ENCODE data around the gene CABLES1.
"Not testable (repeated sequence)": the region's sequence is repeated elsewhere in the genome, so short reads cannot be mapped to it uniquely, and the experiment has no call there.

CABLES1 gene, protein sequence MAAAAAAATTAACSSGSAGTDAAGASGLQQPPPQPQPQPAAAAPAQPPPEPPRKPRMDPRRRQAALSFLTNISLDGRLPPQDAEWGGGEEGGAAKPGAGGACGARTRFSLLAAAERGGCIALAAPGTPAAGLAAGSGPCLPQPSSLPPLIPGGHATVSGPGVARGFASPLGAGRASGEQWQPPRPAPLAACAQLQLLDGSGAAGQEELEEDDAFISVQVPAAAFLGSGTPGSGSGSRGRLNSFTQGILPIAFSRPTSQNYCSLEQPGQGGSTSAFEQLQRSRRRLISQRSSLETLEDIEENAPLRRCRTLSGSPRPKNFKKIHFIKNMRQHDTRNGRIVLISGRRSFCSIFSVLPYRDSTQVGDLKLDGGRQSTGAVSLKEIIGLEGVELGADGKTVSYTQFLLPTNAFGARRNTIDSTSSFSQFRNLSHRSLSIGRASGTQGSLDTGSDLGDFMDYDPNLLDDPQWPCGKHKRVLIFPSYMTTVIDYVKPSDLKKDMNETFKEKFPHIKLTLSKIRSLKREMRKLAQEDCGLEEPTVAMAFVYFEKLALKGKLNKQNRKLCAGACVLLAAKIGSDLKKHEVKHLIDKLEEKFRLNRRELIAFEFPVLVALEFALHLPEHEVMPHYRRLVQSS

DNA sequence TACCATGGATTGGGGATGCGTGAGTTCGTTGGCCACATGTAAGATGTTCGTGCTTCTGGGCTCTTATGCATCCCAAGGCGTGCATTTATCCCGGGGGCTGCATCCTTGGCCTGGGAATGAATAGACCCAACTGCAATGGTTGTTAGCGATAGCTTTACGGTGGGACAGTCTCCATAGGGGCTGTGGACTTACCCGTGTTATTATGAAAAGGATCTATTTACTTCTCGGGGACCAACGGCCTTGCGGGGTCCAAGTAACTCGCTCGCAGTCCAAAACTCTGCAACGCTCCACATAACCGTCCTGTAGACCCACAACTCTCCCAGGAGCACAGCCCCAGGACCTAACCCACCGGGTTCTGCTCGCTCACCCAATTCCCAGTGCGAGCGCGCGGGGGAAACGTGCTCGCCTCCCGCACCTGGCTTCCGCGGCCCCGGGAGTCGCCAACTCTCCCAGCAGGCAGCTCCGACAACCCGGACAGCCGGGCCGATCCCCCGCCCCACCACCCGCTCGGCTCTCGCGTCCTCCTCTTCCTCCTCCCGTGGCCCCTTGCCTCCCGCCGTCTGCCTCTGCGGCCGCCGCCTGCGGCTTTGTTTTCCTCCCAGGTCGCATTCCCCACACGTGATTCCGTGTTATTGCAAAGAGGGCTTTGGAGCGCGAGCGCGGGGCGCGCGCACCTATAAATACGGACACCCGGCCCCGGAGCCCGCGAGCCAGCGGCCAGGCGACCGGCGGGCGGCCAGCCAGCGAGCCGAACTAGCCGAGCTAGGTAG is at the start of gene CABLES1:
Gene CABLES1 (plus strand): TSS at position 706 of the 770 bp plus-strand sequence. CDS start 278 bp downstream, outside the sequence.
- DNase-seq = peak; percentile 55

DNA sequence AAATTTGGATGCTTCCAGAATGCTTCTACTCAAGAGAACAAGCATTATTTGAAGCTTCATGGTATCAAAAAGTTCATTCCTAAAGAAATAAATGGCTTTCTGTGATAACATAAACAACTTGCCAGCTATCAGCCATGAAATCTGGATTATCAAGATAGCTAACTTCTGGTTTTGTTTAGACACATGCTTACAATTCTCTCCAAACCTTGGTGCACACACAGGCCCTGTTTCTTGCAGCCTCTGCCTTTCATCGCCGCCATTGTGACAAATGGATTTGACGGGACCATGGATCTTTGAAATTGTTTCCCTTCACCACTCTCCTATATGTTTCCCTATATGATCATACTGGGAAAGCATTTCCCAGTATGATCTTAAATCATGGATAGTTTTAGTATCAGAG is 47.9 kb upstream of the CABLES1 start:
- DNase-seq = no peak

DNA sequence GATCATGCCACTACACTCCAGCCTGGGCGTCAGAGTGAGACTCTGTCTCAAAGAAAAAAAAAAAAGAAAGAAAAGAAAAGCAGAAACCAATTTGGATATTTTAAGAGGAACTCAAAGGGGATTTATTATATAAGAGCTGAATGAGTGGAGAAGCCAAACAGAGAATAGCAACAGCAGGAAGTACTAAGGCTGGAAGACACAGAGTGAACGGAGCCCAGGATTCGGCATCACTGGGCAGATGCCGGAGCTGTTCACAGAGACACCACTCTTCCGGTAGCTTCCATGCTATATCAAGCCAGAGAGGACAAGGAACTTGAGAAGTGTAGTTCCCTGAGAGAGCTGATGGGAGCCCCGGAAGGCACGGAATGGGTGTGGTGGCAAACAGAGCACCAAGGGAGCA is 47.0 kb upstream of the CABLES1 start:
- DNase-seq = no peak

DNA sequence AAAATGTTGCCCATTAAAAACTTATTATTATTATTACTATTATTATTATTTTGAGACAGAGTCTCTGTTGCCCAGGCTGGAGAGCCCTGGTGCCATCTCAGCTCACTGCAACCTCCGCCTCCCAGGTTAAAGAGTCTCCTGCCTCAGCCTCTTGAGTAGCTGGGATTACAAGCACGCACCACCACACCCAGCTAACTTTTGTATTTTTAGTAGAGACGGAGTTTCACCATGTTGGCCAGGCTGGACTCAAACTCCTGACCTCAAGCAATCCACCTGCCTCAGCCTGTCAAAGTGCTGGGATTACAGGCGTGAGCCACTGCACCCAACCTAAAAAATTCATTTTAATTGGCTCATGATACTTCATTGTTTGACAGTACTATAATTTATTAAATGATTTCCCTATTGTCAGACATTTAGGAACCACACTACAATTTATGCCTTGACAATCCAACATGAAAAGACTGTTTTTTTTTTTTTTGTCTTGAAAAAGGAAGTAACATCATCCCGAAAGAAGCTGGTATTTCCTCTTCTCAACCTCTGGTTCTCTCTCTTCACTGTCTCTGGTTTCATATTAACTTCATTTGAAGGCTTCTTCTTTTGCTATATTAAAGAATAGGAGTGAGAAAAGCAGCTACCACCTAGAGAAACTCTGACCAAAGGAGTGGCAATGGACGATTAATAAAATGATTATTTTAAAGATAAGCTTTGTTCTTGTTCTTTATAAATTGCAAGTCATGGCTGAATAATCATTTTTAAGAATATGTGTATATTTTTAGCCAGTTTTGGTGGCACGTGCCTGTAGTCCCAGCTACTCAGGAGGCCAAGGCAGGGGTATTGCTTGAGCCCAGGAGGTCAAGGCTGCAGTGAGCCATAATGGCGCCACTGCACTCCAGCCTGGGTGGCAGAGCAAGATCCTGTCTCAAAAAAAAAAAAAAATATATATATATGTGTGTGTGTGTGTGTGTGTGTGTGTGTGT is 44.0 kb upstream of the CABLES1 start:
- DNase-seq = not testable (repeated sequence)

DNA sequence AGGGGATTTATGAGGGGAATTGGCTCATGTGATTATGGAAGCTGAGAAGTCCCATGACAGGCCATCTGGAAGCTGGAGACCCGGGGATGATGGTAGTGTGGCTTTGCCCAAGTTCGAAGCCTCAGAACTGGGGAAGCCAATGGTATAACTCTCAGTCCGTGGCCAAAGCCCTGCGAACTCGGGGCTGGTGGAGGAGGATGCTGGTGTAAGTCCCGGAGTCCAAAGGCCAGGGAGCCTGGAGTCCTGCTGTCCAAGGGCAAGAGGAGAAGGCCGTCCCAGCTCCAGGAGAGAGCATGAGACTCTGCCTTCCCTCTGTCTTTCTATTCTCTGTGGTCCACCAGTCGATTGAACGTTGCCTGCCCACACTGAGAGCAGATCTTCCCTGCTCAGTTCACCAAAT is 43.2 kb upstream of the CABLES1 start:
- DNase-seq = no peak

DNA sequence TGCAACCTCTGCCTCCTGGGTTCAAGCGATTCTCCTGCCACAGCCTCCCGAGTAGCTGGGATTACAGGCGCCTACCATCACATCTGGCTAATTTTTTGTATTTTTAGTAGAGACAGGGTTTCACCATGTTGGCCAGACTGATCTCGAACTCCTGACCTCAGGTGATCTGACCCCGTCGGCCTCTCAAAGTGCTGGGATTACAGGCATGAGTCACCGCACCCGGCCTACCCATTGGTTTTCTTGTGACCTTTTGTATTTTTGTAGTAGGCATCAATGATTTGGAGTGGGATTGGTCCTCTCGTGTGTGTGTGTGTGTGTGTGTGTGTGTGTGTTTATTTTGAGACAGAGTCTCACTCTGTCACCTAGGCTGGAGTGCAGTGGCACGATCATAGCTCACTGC is 42.2 kb upstream of the CABLES1 start:
- not testable (repeated sequence) for DNase-seq

DNA sequence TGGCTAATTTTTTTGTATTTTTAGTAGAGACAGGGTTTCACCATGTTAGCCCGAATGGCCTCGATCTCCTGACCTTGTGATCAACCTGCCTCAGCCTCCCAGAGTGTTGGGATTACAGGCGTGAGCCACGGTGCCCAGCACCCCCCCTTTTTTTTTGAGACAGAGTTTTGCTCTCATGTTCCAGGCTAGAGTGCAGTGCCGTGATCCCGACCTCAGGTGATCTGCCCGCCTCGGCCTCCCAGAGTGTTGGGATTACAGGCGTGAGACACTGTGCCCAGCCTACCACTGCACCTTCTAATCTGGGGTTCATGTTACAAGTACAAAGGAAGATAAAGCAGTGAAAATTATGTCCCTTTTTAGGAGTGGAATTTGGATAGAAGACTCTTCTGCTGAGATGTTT is 41.5 kb upstream of the CABLES1 start:
- DNase-seq = no peak

DNA sequence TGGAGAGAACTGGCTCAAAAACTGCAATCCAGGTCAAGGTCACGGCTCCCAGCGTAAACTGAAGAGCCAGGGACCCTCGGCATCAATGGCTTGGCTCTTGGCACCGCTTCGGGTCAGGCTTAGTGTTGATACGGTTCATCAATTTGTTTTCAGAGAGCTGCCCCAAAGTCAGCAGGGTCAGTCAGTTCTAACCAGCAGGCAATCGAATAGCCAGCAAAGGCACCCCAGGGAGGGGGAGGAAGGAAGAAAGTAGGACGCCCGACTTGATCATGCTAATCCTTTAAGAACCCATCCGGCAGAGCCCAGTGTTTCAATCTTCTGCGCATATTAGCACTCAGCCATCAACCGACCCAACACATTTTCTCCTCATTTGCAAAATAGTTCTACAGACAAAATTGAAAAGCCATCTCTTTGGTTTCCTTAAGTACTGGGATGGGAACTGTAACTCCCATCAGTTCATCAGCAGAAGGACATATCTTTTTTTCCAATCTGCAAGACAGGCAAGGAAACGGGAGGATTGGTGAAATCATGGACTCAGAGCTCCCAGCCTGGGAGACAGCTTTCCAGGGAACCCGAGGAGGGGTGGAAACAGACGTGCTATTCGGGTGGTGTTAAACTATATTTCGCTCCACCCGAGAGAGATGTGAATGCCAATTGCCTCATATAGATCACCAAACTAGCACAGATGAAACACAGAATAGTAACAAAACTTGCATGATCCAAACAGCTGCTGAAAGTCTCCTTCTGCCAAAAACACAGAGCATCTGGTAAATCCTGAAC is 40.7 kb upstream of the CABLES1 start:
- no peak for DNase-seq

DNA sequence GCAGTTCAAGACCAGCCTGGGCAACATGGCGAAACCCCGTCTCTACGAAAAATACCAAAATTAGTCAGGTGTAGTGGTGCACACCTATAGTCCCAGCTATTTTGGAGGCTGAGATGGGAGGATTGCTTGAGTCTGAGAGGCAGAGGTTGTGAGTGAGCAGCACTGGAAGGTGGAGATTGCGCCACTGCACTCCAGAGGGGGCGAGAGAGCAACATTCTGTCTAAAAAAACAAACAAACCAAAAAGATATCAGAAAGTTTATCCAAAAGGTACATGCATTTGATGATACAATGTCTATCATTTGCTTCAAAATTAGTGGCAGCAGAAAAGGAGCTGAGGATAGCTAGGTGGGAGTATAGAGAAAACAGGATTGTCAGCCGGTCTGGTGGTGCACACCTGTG is 39.8 kb upstream of the CABLES1 start:
- DNase-seq = no peak

DNA sequence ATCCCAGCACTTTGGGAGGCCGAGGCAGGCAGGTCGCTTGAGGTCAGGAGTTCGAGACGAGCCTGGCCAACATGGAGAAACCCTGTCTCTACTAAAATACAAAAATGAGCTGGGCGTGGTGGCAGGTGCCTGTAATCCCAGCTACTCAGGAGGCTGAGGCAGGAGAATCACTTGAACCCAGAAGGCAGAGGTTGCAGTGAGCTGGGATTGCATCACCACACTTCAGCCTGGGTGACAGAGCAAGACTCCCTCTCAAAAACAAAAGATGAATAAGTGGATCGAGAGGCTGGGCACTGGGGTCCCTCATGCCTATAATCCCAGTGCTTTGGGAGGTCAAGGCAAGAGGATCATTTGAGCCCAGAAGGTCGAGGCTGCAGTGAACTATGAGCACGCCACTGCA is 38.3 kb upstream of the CABLES1 start:
- not testable (repeated sequence) for DNase-seq

DNA sequence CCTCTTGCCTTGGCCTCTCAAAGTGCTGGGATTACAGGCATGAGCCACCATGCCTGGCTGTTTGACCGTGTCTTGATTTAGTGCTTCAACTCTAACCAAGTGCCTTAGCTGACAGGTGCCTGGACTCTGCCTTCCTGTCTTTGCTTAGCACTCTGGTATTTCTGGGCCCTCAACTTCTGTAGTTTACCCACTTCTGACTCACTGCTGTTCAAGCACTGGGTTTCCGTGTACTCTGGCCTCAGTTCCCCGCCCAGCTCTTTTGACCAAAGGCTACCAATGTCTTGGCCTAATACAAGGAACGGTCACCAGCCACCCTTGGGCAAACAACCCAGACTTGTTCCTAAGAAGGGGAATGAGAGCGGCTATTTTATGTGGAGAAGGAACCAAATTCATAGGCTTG is 35.7 kb upstream of the CABLES1 start:
- DNase-seq = no peak

DNA sequence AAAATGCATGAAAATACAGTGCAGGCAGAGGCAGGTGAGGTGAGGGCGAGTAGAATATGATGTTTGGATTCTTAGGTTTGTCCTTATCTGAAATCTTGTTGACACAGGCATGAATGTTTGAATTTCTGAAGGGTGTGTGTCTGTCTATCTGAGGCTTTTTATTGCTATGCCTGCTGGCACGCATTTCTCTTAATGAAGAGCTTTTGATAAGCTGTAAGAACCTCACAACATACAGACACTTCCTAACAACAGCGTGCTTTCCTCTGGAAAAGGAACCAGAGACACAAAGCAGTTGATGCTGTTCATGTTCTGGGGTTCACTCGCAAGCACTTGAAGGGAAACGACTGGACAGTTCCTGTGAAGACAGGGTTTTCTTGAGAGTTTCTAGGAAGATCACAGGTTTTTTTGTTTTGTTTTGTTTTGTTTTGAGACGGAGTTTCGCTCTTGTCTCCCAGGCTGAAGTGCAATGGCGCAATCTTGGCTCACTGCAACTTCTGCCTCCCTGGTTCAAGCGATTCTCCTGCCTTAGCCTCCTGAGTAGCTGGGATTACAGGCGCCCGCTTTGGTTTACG is 33.3 kb upstream of the CABLES1 start:
- DNase-seq = no peak

DNA sequence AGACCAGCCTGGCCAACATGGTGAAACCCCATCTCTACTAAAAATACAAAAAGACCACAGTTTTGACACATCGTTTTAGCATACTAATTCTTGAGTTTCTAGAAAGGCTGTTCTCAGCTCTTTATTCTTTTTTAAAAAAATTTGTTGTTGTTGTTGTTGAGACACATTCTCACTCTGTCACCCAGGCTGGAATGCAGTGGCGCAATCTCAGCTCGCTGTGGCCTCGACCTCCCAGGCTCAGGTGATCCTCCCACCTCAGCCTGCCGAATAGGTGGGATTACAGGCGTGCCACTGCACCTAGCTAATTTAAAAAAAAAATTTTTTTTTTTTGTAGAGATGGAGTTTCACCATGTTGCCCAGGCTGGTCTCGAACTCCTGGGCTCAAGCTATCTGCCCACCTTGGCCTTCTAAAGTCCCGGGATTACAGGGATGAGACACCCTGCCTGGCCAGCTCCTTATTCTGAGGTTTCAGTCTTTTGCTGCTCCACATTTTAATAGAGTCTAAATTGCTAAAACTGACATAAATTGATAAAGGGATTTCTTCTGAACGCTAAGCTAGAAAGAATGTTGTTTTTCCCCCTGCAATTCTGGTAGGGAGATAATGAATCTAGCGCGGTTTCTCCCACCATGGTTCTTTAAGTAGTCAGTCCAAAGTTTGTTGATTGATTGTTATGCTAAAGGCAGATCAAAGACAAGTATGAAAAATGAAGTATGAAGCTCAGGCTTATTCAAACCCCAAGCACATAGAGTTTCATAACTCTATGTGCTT is 32.6 kb upstream of the CABLES1 start:
- DNase-seq = no peak

DNA sequence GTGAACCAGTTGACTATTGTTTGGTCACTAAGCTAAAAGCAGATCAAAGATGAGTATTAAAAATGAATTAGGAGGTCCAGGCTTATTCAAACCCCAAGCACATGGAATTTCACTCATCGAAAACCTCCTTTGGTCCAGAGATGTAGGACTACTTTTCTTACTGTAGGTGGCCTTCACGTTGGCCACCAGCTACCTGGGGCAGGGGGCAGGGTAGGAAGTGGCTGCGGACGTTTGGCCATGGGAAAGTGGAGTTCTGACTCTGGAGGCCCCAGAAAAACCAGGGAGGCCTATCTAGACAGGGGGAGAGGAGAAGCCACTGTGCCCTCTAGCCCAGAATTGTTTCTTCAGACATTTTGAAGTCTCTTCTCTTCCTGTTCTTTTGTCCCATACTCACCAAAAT is 31.8 kb upstream of the CABLES1 start:
- DNase-seq = no peak

DNA sequence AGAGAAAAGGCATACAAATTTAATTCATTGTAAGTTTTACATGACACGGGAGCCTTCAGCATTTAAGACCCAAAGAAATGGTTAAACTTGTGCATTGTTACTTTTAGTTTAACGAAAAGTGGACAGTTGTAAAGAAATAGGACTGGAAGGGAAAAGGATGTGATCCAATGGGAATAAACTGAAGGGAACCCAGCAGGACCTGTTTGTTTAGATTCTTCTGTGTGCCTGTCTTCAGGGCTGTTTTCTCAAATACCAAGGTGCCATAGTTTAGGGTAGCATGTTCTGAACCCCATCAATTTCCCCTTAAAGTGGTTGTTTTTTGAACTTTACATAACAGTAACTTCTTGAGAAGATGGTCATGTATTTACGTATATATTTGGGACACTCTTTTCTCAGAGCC is 30.3 kb upstream of the CABLES1 start:
- no peak for DNase-seq

DNA sequence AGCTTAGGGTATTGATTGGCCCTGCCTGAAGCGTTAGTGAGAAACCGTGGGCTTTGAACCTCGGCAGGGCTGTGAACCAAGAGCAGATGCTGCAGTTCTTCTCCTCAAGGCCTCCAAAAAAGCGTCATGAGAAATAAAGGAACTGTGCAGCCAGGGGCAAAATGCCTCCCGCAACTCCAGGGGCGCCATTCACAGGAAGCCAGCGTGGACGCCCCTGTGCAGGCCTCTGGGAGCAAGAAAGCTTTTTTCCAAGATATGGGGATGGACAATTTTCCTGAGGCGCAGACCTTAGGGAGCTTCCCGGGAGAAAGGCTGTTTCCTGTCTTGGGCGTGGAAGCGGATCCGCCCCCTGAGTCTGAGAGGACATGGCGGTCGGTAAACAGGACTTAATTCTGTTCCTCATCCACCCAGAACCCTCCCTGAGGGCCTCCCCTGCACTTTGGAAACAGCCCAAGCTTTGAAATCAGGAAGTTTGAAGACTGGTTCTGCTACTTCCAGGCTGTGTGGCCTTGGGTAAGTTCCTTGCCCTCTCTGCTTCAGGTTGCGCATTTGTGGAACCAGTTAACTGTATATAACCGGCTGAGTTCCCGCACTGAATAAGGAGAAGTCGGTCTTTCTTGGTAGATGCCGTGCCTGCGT is 29.6 kb upstream of the CABLES1 start:
- no peak for DNase-seq

DNA sequence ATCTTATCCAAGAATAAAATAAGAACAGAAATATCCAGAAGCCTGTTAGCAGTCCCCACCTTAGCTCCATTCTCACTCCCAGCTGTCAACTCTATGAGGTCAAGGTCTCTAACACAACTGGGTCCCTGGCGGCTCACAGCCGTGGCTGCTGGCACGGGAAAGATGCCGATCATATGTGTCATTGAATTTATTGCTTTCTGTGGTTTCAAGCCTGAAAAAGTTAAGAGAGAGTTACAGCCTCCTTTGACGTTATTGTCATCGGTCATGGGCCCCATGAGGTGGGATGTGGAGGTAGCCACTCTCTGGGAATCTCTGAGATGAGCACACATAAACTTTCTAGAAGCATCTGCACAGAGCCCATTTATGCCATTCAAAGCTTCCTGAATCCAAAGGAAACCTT is 28.7 kb upstream of the CABLES1 start:
- no peak for DNase-seq

DNA sequence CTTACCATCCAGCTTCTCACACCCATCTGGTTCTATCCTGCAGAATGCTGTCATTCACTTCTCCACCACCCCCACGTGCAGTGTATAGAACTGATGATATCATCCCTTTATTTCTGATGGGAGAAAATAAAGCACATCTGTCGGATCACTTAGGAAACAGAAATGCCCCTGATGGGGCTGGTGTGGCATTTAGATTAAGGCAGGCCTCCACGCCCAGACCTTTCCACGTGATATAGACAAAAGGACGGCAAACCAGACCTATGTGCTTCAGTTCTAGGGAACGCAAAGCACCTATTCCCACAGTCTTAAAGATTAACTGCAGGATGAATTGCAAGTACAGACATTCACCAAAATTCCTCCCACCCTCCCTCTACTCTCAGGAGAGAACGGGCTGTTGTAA is 27.6 kb upstream of the CABLES1 start:
- DNase-seq = no peak

DNA sequence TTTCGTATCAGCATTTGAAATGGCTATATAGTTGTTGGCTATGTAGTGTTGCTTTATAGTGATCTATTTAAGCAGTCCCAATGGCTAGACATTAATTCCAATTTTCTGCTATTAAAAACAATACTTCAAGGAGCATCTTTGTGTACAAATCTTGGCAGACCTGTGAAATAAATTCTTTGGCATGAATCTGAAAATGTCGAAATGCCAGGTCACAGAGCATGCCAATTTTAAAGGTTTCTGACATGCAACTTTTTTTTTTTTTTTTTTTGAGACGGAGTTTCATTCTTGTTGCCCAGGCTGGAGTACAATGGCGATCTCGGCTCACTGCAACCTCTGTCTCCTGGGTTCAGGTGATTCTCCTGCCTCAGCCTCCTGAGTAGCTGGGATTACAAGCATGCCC is 26.8 kb upstream of the CABLES1 start:
- DNase-seq = no peak

DNA sequence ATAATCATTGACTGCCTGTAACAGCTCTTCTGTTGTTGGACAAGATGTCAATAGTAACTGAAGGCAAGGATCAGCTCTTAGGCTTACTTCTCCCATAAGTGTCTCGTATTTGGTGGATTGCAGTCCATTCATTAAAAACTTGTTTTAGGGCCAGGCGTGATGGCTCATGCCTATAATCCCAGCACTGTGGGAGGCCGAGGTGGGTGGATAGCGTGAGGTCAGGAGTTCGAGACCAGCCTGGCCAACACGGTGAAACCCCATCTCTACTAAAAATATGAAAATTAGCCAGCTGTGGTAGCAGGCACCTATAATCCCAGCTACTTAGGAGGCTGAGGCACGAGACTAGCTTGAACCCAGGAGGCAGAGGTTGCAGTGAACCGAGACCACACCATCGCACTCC is 26.1 kb upstream of the CABLES1 start:
- not testable (repeated sequence) for DNase-seq

Data from midbrain (tissue), 1 donor.